NOMO-1 (cell line): ENCODE measurements around the gene LILRA1.
"Not testable (repeated sequence)": the region's sequence is repeated elsewhere in the genome, so short reads cannot be mapped to it uniquely, and the experiment has no call there.

ENCODE experiments used
- DNase-seq, 2 experiments: peaks; one replicate each; lab custom pipeline; 2025; ENCODE audit not compliant: unreplicated experiment in 2 of 2; lab: John Stamatoyannopoulos, UW

LILRA1 gene

GRCh38 chr19:54593445-54593844 lies at the start of gene LILRA1:
Gene LILRA1, plus strand, starts transcription at chr19:54593632. Its CDS starts 613 bp downstream, at chr19:54594245.
- DNase-seq, result peak; percentile 65 to 87

DNA sequence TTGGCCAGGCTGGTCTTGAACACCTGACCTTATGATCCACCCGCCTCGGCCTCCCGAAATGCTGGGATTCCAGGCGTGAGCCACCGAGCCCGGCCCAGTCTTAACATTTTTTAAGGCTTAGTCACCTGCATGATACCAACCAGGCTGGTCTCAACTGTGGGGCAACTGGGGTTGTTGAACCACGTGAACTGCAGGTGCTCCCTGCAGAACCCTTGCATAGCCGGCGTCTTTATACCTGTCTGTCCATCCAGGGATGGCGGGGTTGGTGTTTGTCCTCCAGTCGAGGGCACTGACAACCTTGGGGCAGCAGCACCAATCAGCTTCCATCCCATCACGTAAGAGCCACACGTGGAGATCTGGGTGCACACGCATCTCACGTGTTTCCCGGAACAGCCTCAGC lies 44.6 kb upstream of the LILRA1 start:
- no peak for DNase-seq

DNA sequence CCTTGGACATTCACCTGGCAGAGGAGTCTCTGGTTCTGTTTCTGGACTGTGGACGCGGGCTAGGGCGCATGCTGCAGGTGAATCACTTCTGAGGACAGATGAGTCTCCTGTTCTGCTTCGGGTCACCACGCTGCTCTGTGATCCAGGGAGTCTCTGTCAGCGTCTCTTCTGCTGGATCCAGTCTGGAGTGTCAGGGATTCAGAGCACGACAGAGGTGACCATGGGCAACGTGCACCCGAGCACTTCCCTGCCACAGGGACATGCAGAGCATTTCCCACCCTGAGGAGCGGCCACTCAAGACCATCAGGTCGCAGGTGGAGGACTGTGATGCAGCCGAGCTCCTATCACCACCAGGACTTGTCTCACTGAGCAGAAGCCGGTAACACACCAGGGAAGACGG lies 44.2 kb upstream of the LILRA1 start:
- DNase-seq, result no peak

GRCh38 chr19:54551293-54551692 lies 42.1 kb upstream of the LILRA1 start:
- DNase-seq, result no peak

- DNase-seq, result no peak
Measured at GRCh38 chr19:54551950-54552912, 41.2 kb upstream of the LILRA1 start.

DNA sequence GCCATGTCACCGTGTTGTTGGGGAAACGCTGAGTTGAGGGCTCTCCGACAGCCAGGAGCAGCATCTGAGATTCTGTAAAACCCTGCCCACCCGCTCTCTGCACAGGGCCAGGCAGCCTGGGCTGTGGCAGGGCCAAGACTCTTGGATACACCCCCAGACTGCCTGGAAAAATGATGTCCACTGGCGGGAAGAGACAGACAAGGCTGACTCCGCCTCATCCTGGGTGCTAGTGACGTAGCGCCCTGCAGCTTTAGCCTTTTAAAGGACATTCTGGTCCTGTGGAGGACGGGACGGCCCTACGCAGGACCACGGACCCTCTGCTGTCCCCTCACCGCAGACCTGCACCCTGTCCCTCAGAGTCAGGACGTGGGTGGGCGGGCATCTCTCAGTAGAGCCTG lies 40.5 kb upstream of the LILRA1 start:
- DNase-seq, result no peak

DNA sequence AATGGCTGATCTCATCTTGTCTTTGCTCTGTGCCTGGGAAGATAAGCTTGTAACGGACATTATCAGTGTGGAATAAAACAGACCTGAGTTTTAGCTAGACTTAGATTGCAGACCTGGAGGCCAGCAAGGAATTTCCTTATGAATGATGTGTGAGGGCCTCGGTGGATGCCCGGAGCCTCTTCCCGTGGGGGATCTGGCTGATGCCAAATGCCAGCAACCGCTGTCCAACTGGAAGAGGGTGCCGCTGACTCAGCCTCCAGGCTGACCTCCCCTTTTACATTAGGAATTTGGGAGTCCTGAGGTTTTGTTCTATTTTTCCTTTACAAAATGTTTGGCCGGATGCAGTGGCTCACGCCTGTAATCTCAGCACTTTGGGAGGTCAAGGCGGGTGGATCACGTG lies 39.4 kb upstream of the LILRA1 start:
- DNase-seq, result no peak

DNA sequence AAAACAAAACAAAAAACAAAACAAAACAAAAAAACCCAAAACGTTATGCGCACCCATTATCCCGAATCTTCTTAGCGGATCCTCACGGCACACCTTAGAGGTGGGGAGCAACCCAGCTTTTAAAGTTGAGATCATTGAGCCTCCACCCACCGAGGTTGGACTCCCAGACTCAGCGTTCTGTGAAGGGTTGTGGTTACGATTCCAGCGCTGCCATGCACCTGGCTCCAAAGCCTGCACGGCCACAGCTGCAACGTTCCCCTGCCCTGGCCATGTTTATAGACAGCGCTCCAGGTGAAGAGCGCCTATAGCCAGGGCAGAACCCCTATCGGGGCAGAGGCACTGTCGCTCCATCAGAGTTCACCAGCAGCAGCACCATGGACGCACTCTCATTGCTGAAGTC lies 38.5 kb upstream of the LILRA1 start:
- no peak for DNase-seq

DNA sequence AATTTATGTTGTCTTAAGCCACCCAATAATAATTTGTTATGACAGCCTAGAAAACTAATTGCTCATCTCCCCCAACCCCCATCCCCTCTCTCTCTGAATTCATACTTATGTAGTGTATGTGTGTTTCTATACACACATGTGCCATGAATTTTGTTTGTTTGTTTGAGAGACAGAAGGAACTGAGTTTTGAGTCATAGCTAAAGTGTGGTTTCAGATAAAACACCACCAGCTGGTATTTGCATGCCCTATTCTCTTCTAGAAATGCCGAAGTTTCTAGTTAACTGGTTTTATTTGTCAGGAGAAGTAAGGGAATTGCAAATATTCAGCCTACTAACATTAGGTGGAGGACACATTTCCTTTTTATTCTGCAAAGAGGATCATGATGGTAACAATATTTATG lies 37.2 kb upstream of the LILRA1 start:
- no peak for DNase-seq

- no peak for DNase-seq
Measured at GRCh38 chr19:54558339-54558738, 35.1 kb upstream of the LILRA1 start.

DNA sequence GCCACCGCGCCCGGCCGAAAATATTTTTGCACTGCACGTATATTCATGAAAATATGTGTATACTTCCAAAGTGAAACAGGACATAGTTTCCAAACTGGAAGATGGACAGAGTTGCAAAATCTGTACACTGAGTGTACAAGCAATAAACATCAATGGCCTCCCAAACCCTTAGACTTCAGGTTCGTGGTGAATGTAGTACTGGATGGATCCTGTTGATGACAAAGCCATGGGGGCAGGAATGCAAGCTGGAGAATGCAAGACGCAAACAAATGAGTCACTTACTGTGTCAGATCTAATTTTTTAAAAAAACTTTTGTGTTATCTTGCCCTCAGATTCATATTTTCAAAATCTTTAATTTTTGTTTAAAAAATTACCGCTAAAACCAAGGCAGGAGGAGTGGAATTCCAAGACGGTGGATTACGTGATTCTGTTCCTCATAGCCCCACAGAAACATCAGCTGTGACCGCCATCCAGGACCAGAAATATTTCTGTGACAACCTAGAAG lies 32.5 kb upstream of the LILRA1 start:
- DNase-seq, result no peak

- no peak for DNase-seq
Measured at GRCh38 chr19:54561840-54562239, 31.6 kb upstream of the LILRA1 start.

DNA sequence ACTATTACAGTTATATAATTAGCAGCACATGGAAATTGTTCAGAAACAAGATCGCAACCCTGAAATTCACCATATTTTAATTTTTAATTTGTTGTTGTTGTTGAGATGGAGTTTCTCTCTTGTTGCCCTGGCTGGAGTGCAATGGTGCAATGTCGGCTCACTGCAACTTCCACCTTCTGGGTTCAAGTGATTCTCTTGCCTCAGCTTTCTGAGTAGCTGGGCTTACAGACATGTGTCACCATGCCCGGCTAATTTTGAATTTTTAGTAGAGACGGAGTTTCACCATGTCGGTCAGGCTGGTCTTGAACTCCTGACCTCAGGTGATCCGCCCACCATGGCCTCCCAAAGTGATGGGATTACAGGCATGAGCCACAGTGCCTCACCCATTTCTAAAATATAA lies 30.2 kb upstream of the LILRA1 start:
- not testable (repeated sequence) for DNase-seq

GRCh38 chr19:54570316-54570715 lies 23.1 kb upstream of the LILRA1 start:
- no peak for DNase-seq

GRCh38 chr19:54571715-54572615 lies 21.5 kb upstream of the LILRA1 start:
- peak; percentile 29 to 67 for DNase-seq

GRCh38 chr19:54572696-54573311 lies 20.6 kb upstream of the LILRA1 start:
- peak; percentile 72 to 82 for DNase-seq

GRCh38 chr19:54573330-54573872 lies 20.0 kb upstream of the LILRA1 start, which contains the start of gene LILRA2:
Gene LILRA2, plus strand, starts transcription at chr19:54573790. Its CDS starts 89 bp downstream, at chr19:54573879.
- DNase-seq, result peak; percentile 74 to 77

DNA sequence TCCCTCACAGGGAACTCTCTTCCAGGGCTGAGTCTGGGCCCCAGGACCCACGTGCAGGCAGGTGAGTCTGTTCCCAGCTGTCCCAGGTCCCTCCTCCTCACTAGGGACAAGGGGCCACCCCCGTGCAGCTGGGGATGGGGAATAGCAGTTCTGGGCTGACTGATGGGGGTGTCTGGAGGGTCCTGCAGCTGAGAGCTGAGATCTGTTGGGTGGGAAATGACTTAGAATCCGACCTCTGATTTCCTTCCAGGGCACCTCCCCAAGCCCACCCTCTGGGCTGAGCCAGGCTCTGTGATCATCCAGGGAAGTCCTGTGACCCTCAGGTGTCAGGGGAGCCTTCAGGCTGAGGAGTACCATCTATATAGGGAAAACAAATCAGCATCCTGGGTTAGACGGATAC lies 19.4 kb upstream of the LILRA1 start:
- DNase-seq, result no peak

DNA sequence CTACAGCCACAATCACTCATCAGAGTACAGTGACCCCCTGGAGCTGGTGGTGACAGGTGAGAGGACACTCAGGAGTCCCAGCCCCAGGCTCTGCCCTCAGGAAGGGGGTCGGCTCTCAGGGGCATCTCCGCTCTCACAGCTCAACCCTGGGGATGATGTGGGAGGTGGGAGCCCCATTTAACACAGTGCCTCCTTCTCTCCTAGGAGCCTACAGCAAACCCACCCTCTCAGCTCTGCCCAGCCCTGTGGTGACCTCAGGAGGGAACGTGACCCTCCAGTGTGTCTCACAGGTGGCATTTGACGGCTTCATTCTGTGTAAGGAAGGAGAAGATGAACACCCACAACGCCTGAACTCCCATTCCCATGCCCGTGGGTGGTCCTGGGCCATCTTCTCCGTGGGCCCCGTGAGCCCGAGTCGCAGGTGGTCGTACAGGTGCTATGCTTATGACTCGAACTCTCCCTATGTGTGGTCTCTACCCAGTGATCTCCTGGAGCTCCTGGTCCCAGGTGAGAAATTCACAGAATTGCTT lies 18.8 kb upstream of the LILRA1 start:
- DNase-seq, result no peak

DNA sequence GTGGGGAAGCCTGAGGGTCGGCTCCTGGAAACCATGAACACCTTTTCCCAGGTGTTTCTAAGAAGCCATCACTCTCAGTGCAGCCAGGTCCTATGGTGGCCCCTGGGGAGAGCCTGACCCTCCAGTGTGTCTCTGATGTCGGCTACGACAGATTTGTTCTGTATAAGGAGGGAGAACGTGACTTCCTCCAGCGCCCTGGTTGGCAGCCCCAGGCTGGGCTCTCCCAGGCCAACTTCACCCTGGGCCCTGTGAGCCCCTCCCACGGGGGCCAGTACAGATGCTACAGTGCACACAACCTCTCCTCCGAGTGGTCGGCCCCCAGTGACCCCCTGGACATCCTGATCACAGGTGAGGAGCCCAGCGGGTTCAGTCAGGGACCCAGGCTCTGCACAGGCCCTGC lies 18.2 kb upstream of the LILRA1 start:
- not testable (repeated sequence) for DNase-seq
